BE2C (cell line): ENCODE data around the gene DOCK9.

ENCODE experiments used
- DNase-seq: peaks from one replicate; pipeline ENCODE4 v3.0.0-alpha.2; 2020
- H3K27me3 ChIP-seq: fragments of 250-450 bp; sonication (Bioruptor Pico); 2 replicates; pipeline ENCODE4 v1.5.1; 2020; ENCODE audit warnings: mild to moderate bottlenecking
- H3K36me3 ChIP-seq: fragments of 250-450 bp; sonication (Bioruptor Pico); 2 replicates; pipeline ENCODE4 v1.5.1; 2020; ENCODE audit warnings: mild to moderate bottlenecking
- H3K4me1 ChIP-seq: fragments of 250-450 bp; sonication (Bioruptor Pico); 2 replicates; pipeline ENCODE4 v1.5.1; 2020
- H3K4me3 ChIP-seq: 2 replicates; pipeline ENCODE4 v1.5.1; 2011; ENCODE audit warnings: low read depth, low read length
- H3K9me3 ChIP-seq: fragments of 250-450 bp; sonication (Bioruptor Pico); 2 replicates; pipeline ENCODE4 v1.5.1; 2020
- CTCF ChIP-seq: IDR thresholded peaks from 2 replicates; pipeline ENCODE4 v1.5.1; 2012; ENCODE audit warnings: mild to moderate bottlenecking, low read depth, low read length

The DOCK9 gene

DNA sequence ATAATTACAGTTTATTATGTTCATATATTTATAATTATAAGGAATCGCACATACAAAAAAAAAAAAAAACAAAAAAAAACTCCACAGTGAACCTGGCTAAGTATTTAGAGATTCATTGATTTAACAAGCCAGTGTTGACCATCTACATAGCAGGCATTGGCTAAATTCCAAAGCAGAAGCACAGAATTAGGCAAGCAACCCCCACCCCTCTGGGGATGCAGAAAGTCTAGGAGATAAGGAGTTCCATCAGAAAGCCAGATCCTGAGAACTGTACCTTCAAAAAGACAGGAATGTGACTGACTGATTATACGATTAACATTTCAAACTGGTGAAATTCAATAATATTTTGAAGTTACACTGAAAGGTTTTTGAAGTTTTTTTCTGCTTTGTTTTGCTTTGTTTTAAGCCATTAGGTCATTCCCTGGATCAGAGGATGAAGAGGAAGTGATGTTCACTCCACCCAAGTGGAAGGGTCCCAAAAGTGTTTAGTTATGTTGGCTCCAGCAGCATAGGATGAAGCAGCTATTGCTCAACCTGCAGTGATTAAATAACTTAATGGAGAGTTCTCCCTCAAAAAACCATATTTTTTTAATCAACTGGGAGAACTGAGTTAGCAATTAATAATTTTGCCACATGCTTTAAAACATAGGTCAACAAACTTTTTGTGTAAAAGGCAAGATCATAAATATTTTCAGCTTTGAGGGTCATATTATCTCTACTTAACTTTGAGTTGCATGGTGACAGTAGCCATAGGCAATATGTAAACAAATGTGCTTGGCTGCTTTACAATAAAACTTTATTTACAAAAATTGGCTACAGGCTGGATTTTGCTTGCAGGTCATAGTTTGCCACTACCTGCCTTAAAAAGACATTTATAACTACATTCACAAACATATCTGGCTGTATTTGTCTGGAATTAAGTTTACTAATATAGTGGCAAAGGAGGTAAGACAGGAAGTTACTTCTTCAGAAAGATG is 49.6 kb downstream of the DOCK9 start:
- no peaks in the 10 kb centered on the region for H3K36me3 ChIP-seq
- no peaks in the 10 kb centered on the region for H3K9me3 ChIP-seq
- H3K27me3 ChIP-seq: peaks cover 5% of the 10 kb centered on the region
- no peak for DNase-seq
- no peak for TF ChIP-seq CTCF
- no peaks in the 10 kb centered on the region for H3K4me1 ChIP-seq
- H3K4me3 ChIP-seq: no peak overlapping the region

DNA sequence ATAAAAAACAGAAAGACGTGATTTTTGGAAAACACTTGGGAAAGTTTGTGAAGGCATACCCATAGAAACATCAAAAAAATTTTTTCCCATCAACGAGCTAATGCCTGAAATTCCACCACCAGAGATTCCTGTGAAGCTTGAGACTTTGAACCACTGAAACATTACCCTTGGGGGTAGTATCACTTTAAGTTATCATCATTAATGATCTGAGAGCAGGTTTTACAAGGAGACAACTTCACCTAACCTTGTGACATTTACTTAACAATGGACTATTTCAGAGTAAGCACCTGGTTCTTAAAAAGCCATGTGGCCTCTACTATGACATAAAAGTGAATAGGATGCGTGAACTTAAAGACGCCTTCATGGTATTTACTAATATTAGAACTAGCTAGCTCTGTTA is 51.9 kb downstream of the DOCK9 start:
- H3K4me3 ChIP-seq: no peak overlapping the region
- H3K4me1 ChIP-seq: no peaks in the 10 kb centered on the region
- H3K9me3 ChIP-seq: no peaks in the 10 kb centered on the region
- no peak for TF ChIP-seq CTCF
- no peaks in the 10 kb centered on the region for H3K27me3 ChIP-seq
- no peak for DNase-seq
- no peaks in the 10 kb centered on the region for H3K36me3 ChIP-seq

GRCh38 chr13:98923641-98924397 is 54.0 kb downstream of the DOCK9 start:
- H3K36me3 ChIP-seq: no peaks in the 10 kb centered on the region
- no peaks in the 10 kb centered on the region for H3K4me1 ChIP-seq
- H3K4me3 ChIP-seq: no peak overlapping the region
- DNase-seq: no peak
- no peaks in the 10 kb centered on the region for H3K9me3 ChIP-seq
- TF ChIP-seq CTCF: no peak
- H3K27me3 ChIP-seq: no peaks in the 10 kb centered on the region; the same call in none of the 2 replicates

- no peaks in the 10 kb centered on the region for H3K36me3 ChIP-seq
- H3K4me3 ChIP-seq: no peak overlapping the region
These were observed 55.6 kb downstream of the DOCK9 start for GRCh38 chr13:98922306-98922705.

GRCh38 chr13:98921786-98922185 is 56.1 kb downstream of the DOCK9 start:
- Histone ChIP-seq H3K9me3 (no peaks in the 10 kb centered on the region), H3K4me1 (no peaks in the 10 kb centered on the region), H3K4me3 (no peak overlapping the region), H3K36me3 (no peaks in the 10 kb centered on the region), H3K27me3 (no peaks in the 10 kb centered on the region; the same call in none of the 2 replicates)
- DNase-seq: no peak
- TF ChIP-seq CTCF: no peak

More at GRCh38 chr13:98922306-98922705, 55.6 kb downstream of the DOCK9 start:
- TF ChIP-seq CTCF: no peak
- H3K4me1 ChIP-seq: no peaks in the 10 kb centered on the region
- no peak for DNase-seq
- H3K27me3 ChIP-seq: no peaks in the 10 kb centered on the region; the same call in none of the 2 replicates
- H3K9me3 ChIP-seq: no peaks in the 10 kb centered on the region
